SKM-1 (cell line): ENCODE data around the gene CEP290.
"Not testable (repeated sequence)": the region's sequence is repeated elsewhere in the genome, so short reads cannot be mapped to it uniquely, and the experiment has no call there.

ENCODE experiments used
- DNase-seq: peaks from one replicate; lab custom pipeline; 2025; ENCODE audit not compliant: unreplicated experiment; lab: John Stamatoyannopoulos, UW

The CEP290 gene

GRCh38 chr12:88057994-88058718, 83.7 kb downstream of the CEP290 start:
- no peak for DNase-seq

GRCh38 chr12:88056571-88056970, 85.3 kb downstream of the CEP290 start:
- no peak for DNase-seq

- peak; percentile 5 for DNase-seq
Observed at GRCh38 chr12:88052686-88053085, 89.2 kb downstream of the CEP290 start.

- DNase-seq = no peak
Observed at GRCh38 chr12:88044035-88044434, 97.9 kb downstream of the CEP290 start.

- DNase-seq = no peak
Observed at GRCh38 chr12:88037770-88038169, 104.1 kb downstream of the CEP290 start.

- no peak for DNase-seq
Observed at GRCh38 chr12:88036353-88036965, 105.4 kb downstream of the CEP290 start.

- no peak for DNase-seq
Observed at GRCh38 chr12:88035907-88036289, 106.0 kb downstream of the CEP290 start.

GRCh38 chr12:88035271-88035906, 106.5 kb downstream of the CEP290 start:
- peak; percentile 23 for DNase-seq

- not testable (repeated sequence) for DNase-seq
Observed at GRCh38 chr12:88031161-88031560, 110.7 kb downstream of the CEP290 start.

- no peak for DNase-seq
Observed at GRCh38 chr12:88029093-88029665, 112.7 kb downstream of the CEP290 start, which contains the start of gene C12orf50. C12orf50 (minus strand) TSS chr12:88029401; CDS start chr12:88026962, 2,439 bp downstream.

- no peak for DNase-seq
Observed at GRCh38 chr12:88026196-88026595, 115.7 kb downstream of the CEP290 start.

- no peak for DNase-seq
Observed at GRCh38 chr12:88017964-88018363, 123.9 kb downstream of the CEP290 start.

- no peak for DNase-seq
Observed at GRCh38 chr12:88015825-88016224, 126.1 kb downstream of the CEP290 start.

- no peak for DNase-seq
Observed at GRCh38 chr12:88011755-88012154, 130.1 kb downstream of the CEP290 start.

GRCh38 chr12:88006351-88006750, 135.5 kb downstream of the CEP290 start:
- DNase-seq = no peak

GRCh38 chr12:88001327-88001726, 140.6 kb downstream of the CEP290 start:
- DNase-seq = no peak
